ENCODE measurements around the gene PIGH.

Gene PIGH

GRCh38 chr14:67557118-67557517 is 43.0 kb downstream of the PIGH start:
- Histone ChIP-seq H3K79me1 (replicated peaks; ENCODE audit: low read length, poor library complexity, severe bottlenecking) (no peaks in the 10 kb centered on the region), H3K18ac (ENCODE audit: low read depth in 1 of 2, low read length in 2 of 2) (peak overlapping the region in 1 of 2 experiments; percentile 11), H3K36me3 (ENCODE audit: control insufficient read depth in 1 of 2, insufficient read depth in 2 of 2, low read depth in 1 of 2, low read length in 2 of 2) (peaks cover 0 to 9% of the 10 kb centered on the region in 2 experiments), H2BK15ac (ENCODE audit: low read depth, poor library complexity, severe bottlenecking) (no peak overlapping the region), H2BK120ac (ENCODE audit: low read depth, low read length) (no peak overlapping the region), H4K91ac (ENCODE audit: low read length) (no peak overlapping the region), H3K27ac (ENCODE audit: low read length, poor library complexity, severe bottlenecking) (peak overlapping the region; percentile 85), H3K4me2 (ENCODE audit: low read length, poor library complexity, severe bottlenecking) (no peak overlapping the region), H3K9ac (ENCODE audit: low read length) (no peak overlapping the region), H3K4me1 (ENCODE audit: control insufficient read depth, insufficient read depth, low read depth, low read length) (peaks cover 14% of the 10 kb centered on the region), H3K14ac (ENCODE audit: low read length in 2 of 2) (no peak overlapping the region), H2BK5ac (ENCODE audit: low read depth, low read length, poor library complexity, severe bottlenecking) (no peak overlapping the region), H3K9me3 (ENCODE audit: control insufficient read depth, low read length) (no peaks in the 10 kb centered on the region), H2AK5ac (ENCODE audit: low read length, severe bottlenecking) (no peak overlapping the region), H3K27me3 (ENCODE audit: control insufficient read depth in 1 of 2, insufficient read depth in 1 of 2, low read length in 2 of 2) (peaks cover 0 to 21% of the 10 kb centered on the region in 2 experiments), H3K4ac (ENCODE audit: low read depth in 1 of 2, low read length in 2 of 2) (no peak overlapping the region), H3K23ac (ENCODE audit: low read length in 2 of 2) (no peak overlapping the region), H4K8ac (ENCODE audit: low read length) (no peak overlapping the region), H2AFZ (ENCODE audit: low read depth, low read length) (no peak overlapping the region), H2BK12ac (ENCODE audit: low read length in 2 of 2) (no peak overlapping the region), H3K4me3 (ENCODE audit: insufficient read depth in 1 of 2, low read depth in 1 of 2, low read length in 2 of 2) (no peak overlapping the region)
- peak; percentile 53 for DNase-seq
- 57% methylated on average over 6 of the region's 7 CpGs for WGBS

GRCh38 chr14:67556671-67557070 is 43.4 kb downstream of the PIGH start:
- WGBS = 57% methylated on average over 2 of the region's 2 CpGs
- H3K4me3 ChIP-seq (ENCODE audit: insufficient read depth in 1 of 2, low read depth in 1 of 2, low read length in 2 of 2) = no peak overlapping the region
- peak overlapping the region; percentile 85 for H3K27ac ChIP-seq (ENCODE audit: low read length, poor library complexity, severe bottlenecking)

GRCh38 chr14:67555518-67556090 is 44.5 kb downstream of the PIGH start:
- no peak overlapping the region for H3K18ac ChIP-seq (ENCODE audit: low read depth in 1 of 2, low read length in 2 of 2)
- H3K23ac ChIP-seq (ENCODE audit: low read length in 2 of 2) = no peak overlapping the region
- no peak for DNase-seq
- H3K4me2 ChIP-seq (ENCODE audit: low read length, poor library complexity, severe bottlenecking) = no peak overlapping the region
- no peak overlapping the region for H3K14ac ChIP-seq (ENCODE audit: low read length in 2 of 2)
- H4K91ac ChIP-seq (ENCODE audit: low read length) = no peak overlapping the region
- H3K4ac ChIP-seq (ENCODE audit: low read depth in 1 of 2, low read length in 2 of 2) = no peak overlapping the region
- H3K79me1 ChIP-seq (replicated peaks; ENCODE audit: low read length, poor library complexity, severe bottlenecking) = no peaks in the 10 kb centered on the region
- peaks cover 0 to 9% of the 10 kb centered on the region in 2 experiments for H3K36me3 ChIP-seq (ENCODE audit: control insufficient read depth in 1 of 2, insufficient read depth in 2 of 2, low read depth in 1 of 2, low read length in 2 of 2)
- H2BK12ac ChIP-seq (ENCODE audit: low read length in 2 of 2) = no peak overlapping the region
- H3K27ac ChIP-seq (ENCODE audit: low read length, poor library complexity, severe bottlenecking) = no peak overlapping the region
- H3K27me3 ChIP-seq (ENCODE audit: control insufficient read depth in 1 of 2, insufficient read depth in 1 of 2, low read length in 2 of 2) = peaks cover 0 to 23% of the 10 kb centered on the region in 2 experiments
- no peak overlapping the region for H3K4me3 ChIP-seq (ENCODE audit: insufficient read depth in 1 of 2, low read depth in 1 of 2, low read length in 2 of 2)
- H2AK5ac ChIP-seq (ENCODE audit: low read length, severe bottlenecking) = peak overlapping the region; percentile 50
- H2BK5ac ChIP-seq (ENCODE audit: low read depth, low read length, poor library complexity, severe bottlenecking) = no peak overlapping the region
- no peak overlapping the region for H3K9ac ChIP-seq (ENCODE audit: low read length)
- H2BK120ac ChIP-seq (ENCODE audit: low read depth, low read length) = no peak overlapping the region
- H4K8ac ChIP-seq (ENCODE audit: low read length) = no peak overlapping the region
- H2AFZ ChIP-seq (ENCODE audit: low read depth, low read length) = no peak overlapping the region
- peaks cover 14% of the 10 kb centered on the region for H3K4me1 ChIP-seq (ENCODE audit: control insufficient read depth, insufficient read depth, low read depth, low read length)
- 77% methylated on average over 8 of the region's 11 CpGs for WGBS
- H3K9me3 ChIP-seq (ENCODE audit: control insufficient read depth, low read length) = no peaks in the 10 kb centered on the region
- H2BK15ac ChIP-seq (ENCODE audit: low read depth, poor library complexity, severe bottlenecking) = no peak overlapping the region

More at GRCh38 chr14:67556671-67557070, 43.4 kb downstream of the PIGH start:
- Histone ChIP-seq H4K8ac (ENCODE audit: low read length) (no peak overlapping the region), H3K14ac (ENCODE audit: low read length in 2 of 2) (no peak overlapping the region), H3K9me3 (ENCODE audit: control insufficient read depth, low read length) (no peaks in the 10 kb centered on the region), H2BK120ac (ENCODE audit: low read depth, low read length) (no peak overlapping the region), H2AK5ac (ENCODE audit: low read length, severe bottlenecking) (peak overlapping the region; percentile 74), H2BK5ac (ENCODE audit: low read depth, low read length, poor library complexity, severe bottlenecking) (no peak overlapping the region), H4K91ac (ENCODE audit: low read length) (no peak overlapping the region), H3K79me1 (replicated peaks; ENCODE audit: low read length, poor library complexity, severe bottlenecking) (no peaks in the 10 kb centered on the region), H3K4ac (ENCODE audit: low read depth in 1 of 2, low read length in 2 of 2) (no peak overlapping the region), H2AFZ (ENCODE audit: low read depth, low read length) (no peak overlapping the region), H3K18ac (ENCODE audit: low read depth in 1 of 2, low read length in 2 of 2) (no peak overlapping the region), H2BK12ac (ENCODE audit: low read length in 2 of 2) (no peak overlapping the region), H3K4me1 (ENCODE audit: control insufficient read depth, insufficient read depth, low read depth, low read length) (peaks cover 14% of the 10 kb centered on the region), H2BK15ac (ENCODE audit: low read depth, poor library complexity, severe bottlenecking) (no peak overlapping the region), H3K9ac (ENCODE audit: low read length) (no peak overlapping the region), H3K36me3 (ENCODE audit: control insufficient read depth in 1 of 2, insufficient read depth in 2 of 2, low read depth in 1 of 2, low read length in 2 of 2) (peaks cover 0 to 9% of the 10 kb centered on the region in 2 experiments), H3K23ac (ENCODE audit: low read length in 2 of 2) (no peak overlapping the region), H3K27me3 (ENCODE audit: control insufficient read depth in 1 of 2, insufficient read depth in 1 of 2, low read length in 2 of 2) (peaks cover 0 to 23% of the 10 kb centered on the region in 2 experiments), H3K4me2 (ENCODE audit: low read length, poor library complexity, severe bottlenecking) (no peak overlapping the region)
- DNase-seq = no peak

DNA sequence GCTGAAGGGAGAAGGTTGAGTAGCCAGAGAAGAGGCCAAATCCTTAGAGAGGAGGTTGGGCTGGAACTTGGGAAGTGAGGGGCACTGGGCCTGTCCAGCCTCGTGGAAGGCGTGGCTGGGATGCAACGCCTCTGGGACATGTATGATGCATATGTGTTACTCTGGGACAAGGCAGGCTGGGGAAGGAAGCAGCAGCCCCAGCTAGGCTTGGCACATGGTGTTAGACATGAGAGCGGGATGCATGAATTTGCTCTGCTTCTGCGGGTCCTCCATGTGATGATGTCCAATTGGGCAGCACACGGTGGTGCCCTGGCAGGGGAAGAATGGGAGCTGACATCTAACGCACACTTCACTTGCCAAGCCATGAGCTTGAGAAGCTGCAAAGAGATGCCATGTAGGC is 45.7 kb downstream of the PIGH start:
- H4K8ac ChIP-seq (ENCODE audit: low read length) = no peak overlapping the region
- peak overlapping the region; percentile 58 for H2AK5ac ChIP-seq (ENCODE audit: low read length, severe bottlenecking)
- no peak overlapping the region for H4K91ac ChIP-seq (ENCODE audit: low read length)
- WGBS = 90% methylated on average over 7 of the region's 7 CpGs
- H3K4me3 ChIP-seq (ENCODE audit: insufficient read depth in 1 of 2, low read depth in 1 of 2, low read length in 2 of 2) = no peak overlapping the region
- no peaks in the 10 kb centered on the region for H3K79me1 ChIP-seq (replicated peaks; ENCODE audit: low read length, poor library complexity, severe bottlenecking)
- peaks cover 0 to 23% of the 10 kb centered on the region in 2 experiments for H3K27me3 ChIP-seq (ENCODE audit: control insufficient read depth in 1 of 2, insufficient read depth in 1 of 2, low read length in 2 of 2)
- no peak for DNase-seq
- peaks cover 0 to 9% of the 10 kb centered on the region in 2 experiments for H3K36me3 ChIP-seq (ENCODE audit: control insufficient read depth in 1 of 2, insufficient read depth in 2 of 2, low read depth in 1 of 2, low read length in 2 of 2)
- no peak overlapping the region for H3K23ac ChIP-seq (ENCODE audit: low read length in 2 of 2)
- no peak overlapping the region for H2BK120ac ChIP-seq (ENCODE audit: low read depth, low read length)
- peaks cover 11% of the 10 kb centered on the region for H3K4me1 ChIP-seq (ENCODE audit: control insufficient read depth, insufficient read depth, low read depth, low read length)
- no peaks in the 10 kb centered on the region for H3K9me3 ChIP-seq (ENCODE audit: control insufficient read depth, low read length)
- H3K27ac ChIP-seq (ENCODE audit: low read length, poor library complexity, severe bottlenecking) = no peak overlapping the region
- H3K4me2 ChIP-seq (ENCODE audit: low read length, poor library complexity, severe bottlenecking) = no peak overlapping the region
- no peak overlapping the region for H3K4ac ChIP-seq (ENCODE audit: low read depth in 1 of 2, low read length in 2 of 2)
- no peak overlapping the region for H2AFZ ChIP-seq (ENCODE audit: low read depth, low read length)
- H2BK15ac ChIP-seq (ENCODE audit: low read depth, poor library complexity, severe bottlenecking) = no peak overlapping the region
- no peak overlapping the region for H2BK12ac ChIP-seq (ENCODE audit: low read length in 2 of 2)
- H3K14ac ChIP-seq (ENCODE audit: low read length in 2 of 2) = no peak overlapping the region
- no peak overlapping the region for H3K9ac ChIP-seq (ENCODE audit: low read length)
- no peak overlapping the region for H2BK5ac ChIP-seq (ENCODE audit: low read depth, low read length, poor library complexity, severe bottlenecking)
- H3K18ac ChIP-seq (ENCODE audit: low read depth in 1 of 2, low read length in 2 of 2) = no peak overlapping the region

All from mesenchymal stem cell (in vitro differentiated cells and primary cell).